Activated CD4-positive, alpha-beta T cell treated with anti-CD3 and anti-CD28 coated beads, Interleukin-2, amount 50 U/mL, for 4 hours (primary cell): Measurements from ENCODE around the gene LCE3C.
"Not testable (repeated sequence)": the region's sequence is repeated elsewhere in the genome, so short reads cannot be mapped to it uniquely, and the experiment has no call there.

Source experiments
- DNase-seq, 2 experiments: peaks; one replicate each; pipeline ENCODE4 v3.0.0-alpha.2; 2020

LCE3C gene, protein sequence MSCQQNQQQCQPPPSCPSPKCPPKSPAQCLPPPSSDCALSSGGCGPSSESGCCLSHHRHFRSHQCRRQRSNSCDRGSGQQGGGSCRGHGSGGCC

DNA sequence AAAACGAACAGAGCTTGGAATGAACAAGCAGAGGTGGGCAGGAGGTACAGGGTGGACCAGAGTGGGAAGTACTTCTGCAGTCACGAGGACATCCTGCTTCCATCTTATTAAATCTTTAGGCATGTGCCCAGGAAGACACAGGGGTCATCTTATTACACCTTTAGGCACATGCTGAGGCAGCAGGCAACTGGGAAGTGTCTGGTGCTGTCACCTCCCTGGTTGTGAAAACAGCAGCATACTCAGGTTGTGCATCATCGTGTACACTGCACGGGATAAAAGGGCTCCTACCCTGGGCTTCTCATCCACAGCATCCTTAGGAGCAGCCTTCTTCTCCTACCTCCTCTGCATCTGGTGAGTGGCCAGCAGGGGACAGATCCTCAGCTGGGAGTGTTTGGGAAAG is at the start of gene LCE3C:
TSS of gene LCE3C (plus strand) at position 301 of the 400 bp plus-strand sequence. CDS start 498 bp downstream, outside the sequence.
- DNase-seq = no peak

DNA sequence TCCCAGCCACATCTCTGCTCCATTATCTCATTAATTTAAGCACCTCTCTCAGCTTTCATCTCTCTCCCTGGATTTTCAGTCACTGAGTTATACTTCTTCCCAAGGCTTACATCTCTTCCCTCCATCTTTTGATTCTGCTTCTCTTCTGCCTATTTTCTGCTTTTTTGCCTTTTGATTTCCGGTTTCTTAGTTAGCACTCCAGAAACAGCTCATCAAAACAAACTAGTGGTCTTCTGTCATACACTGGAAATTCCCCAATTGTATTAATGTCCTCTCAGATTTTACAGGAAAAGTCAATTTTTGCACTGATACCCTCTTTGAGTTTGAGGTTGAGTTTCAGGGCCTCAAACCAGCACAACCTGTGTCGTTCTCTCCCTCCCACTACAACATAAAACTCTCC is 34.9 kb upstream of the LCE3C start:
- no peak for DNase-seq

DNA sequence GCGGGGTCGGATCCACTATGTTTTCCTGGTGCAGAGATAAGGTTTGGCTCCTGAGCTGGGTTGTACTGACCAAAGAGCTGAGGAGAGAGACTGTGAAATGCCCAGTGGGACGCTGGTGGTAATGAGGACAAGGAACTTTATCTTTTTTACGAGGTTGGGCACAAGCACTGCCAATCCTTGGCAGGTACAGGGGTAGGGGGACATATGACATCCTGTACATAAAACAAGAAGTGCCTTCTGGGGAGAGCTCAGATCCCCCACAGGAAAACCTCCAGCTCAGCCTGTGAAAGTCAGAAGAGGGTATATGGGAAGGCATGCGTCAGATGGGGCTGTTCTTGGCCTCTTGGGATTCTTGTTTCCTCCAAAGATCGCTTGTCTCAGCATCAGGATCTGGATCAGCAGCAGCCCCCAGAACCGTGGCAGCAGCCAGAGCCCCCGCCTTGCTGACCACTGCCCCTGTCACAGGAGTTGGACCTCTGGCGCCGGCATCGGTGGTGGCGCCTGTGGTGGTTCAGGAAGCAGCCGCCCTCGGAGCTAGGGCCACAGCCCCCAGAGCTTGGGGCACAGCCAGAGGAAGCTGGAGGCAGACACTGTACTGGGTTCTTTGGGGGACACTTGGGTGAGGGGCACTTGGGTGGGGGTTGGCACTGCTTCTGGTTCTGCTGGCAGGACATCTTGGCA is 34.4 kb upstream of the LCE3C start:
- no peak for DNase-seq

DNA sequence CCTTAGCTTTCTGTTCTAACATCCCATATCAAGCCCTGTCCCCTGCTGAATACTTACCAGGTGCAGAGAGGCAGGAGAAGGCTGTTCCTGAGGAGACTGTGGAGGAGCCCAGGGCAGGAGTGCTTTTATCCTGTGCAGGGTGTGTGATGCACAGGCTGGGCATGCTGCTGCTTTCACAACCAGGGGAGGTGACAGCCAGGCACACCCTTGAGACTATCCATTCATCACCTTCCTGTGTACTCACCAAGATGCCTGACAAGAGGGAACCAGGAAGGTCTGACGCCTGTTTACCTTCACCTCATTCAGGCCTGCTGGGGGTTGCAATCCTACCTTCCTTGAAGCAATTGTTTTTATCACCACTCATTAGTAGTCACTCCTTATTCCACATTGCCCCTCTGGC is 33.4 kb upstream of the LCE3C start, which contains the start of gene LCE3E:
TSS of gene LCE3E (minus strand) at position 100 of the 400 bp plus-strand sequence. CDS start 572 bp downstream, outside the sequence.
- no peak for DNase-seq

DNA sequence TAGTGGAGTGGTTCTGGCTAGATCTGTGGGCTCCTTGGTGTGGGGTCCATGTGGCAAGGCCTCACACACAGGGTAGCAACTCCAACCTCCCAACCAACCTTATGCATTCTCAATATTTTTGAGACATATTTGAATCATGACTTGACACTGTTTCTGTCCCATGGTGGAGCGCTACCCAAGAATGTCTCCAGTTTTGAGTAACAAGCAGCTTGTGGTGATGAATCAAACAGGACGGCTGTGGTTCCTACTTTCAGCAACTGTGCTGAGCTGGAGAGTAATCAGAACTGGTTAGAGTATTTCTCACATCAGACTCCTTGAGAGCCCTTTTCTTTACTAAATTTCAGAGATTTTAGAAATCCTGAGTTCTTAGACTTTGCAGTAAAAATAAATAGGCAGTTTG is 22.9 kb upstream of the LCE3C start:
- no peak for DNase-seq

DNA sequence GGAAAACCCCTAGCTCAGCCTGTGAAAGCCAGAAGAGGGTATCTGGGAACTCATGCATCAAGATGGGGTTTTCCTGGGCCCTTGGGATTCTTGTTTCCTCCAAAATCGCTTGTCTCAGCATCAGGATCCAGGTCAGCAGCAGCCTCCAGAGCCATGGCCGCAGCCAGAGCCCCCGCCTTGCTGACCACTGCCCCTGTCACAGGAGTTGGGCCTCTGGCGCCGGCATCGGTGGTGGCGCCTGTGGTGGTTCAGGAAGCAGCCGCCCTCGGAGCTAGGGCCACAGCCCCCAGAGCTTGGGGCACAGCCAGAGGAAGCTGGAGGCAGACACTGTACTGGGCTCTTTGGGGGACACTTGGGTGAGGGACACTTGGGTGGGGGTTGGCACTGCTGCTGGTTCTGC is 20.5 kb upstream of the LCE3C start:
- DNase-seq = not testable (repeated sequence)

DNA sequence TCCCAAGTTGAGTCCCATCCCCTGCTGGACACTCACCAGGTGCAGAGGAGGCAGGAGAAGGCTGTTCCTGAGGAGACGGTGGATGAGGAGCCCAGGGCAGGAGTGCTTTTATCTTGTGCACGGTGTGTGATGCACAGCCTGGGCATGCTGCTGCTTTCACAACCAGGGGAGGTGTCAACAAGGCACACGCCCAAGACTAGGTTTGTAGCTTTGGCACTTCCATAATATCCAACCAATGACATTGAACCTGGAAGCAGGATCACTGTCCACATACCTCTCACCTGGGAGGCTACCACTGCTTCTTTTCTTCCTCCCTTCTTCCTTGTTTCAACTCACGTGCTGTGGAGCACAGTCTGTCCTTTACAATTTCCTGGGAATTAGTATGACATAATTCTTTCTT is 19.6 kb upstream of the LCE3C start, which contains the start of gene LCE3D:
TSS of gene LCE3D (minus strand) at position 84 of the 400 bp plus-strand sequence. CDS start 580 bp downstream, outside the sequence.
- no peak for DNase-seq

DNA sequence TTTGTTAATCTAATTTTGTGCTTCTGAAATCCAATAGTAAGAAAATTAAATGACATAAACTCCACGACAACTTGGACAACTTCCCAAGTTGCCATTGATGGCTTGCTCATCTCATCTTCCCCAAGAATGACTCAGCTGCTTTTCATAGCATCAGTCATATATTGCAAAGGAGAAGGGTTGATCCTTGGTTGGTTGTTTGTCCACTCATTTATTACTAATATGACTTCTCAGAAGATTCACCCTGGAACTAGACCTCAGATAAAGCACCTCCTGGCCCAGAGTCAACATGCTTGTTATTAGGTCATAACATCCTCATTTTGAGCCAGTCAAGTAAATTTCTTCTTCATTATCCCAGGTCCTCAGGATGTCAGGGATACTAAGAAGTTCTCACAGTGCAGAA is 17.4 kb upstream of the LCE3C start:
- no peak for DNase-seq

DNA sequence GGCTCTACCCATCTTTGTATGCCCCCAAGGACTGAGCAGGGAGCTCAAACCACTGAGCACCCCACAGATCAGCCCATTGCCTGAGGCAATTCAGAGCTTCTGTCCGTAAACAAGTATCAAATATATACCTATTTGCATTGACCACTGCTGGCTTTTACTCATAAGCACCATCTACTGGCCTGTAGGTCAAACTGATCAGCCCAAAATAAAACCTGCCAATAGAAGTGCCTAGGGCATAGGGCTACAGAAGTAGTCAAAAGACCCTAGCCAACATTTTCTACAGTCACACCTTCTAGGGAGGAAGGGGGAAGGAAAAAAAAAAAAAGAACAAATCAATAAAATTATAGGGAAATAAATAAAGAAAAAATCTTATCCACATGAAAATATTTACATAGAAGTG is 14.4 kb upstream of the LCE3C start:
- DNase-seq = no peak

DNA sequence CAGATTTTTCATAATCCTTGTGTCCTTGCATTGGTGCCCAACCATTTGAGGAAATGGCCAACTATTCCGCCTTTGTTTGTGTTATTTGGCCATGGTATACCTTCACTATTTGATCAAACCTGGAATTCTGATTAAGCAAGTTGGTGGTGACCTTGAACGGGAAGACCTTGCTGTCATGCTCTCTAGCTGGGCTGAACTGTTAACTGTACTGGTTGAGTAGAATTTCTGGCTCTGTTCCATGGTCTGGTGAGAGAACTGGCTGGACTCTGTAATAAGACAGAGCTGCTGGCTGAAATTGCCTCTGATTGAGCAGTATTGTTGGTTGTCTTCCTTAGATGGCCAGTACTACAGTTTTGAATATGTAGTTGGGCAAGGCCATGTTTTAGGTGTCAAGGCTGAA is 3.0 kb upstream of the LCE3C start:
- no peak for DNase-seq

DNA sequence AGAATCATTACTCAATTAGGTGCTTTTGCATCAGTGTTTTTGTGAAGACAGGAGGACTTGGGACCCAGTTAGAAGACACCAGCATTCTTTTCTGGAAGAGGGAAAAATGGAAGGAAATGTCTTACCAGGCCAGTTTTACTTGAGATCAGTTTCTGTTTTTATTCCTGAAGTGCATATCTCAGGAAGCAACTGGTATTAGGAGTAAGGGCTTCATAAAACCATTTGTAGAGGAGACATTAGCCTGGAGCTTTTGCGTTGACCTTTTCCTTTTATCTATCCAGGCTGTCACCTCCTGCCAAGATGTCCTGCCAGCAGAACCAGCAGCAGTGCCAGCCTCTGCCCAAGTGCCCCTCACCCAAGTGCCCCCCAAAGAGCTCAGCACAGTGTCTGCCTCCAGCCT is 13.5 kb downstream of the LCE3C start, which contains the start of gene LCE3B:
TSS of gene LCE3B (plus strand) at position 301 of the 400 bp plus-strand sequence. CDS start at position 301, 0 bp downstream.
- no peak for DNase-seq

DNA sequence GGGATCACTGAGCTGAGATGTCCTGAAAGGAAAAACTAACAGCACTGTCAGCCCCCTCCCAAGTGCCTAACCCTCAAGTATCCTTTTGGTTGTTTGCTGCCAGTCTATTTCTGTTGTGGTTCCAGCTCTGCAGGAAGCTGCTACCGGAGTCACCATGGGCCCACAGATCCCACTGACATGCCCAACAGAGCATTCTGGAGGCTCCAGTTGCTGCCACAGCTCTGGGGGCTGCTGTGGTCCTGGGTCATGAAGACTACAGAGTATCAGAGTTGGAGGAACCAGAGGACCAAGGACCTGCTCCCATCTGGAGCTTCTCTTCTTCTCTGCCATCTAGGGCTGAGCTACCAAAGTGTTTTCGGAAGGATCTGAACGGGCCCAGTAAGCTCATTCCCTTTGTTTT is 22.0 kb downstream of the LCE3C start:
- DNase-seq = no peak

DNA sequence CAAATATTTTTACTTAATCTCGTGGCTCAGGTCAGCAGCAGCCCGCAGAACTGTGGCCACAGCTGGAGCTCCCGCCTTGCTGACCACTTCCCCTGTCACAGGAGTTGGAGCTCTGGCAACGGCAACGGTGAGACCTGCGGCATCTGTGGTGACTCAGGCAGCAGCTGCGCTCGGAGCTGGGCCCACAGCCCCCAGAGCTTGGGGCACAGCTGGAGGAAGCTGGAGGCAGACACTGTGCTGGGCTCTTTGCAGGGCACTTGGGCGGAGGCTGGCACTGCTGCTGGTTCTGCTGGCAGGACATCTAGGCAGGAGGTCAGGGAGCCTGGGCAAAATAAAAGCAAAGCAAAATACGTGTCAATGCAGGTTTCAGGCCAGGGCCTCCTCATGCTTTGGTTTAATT is 22.8 kb downstream of the LCE3C start, which contains the start of gene LCE3A:
TSS of gene LCE3A (minus strand) at position 301 of the 400 bp plus-strand sequence. CDS start at position 301, 0 bp downstream.
- no peak for DNase-seq

DNA sequence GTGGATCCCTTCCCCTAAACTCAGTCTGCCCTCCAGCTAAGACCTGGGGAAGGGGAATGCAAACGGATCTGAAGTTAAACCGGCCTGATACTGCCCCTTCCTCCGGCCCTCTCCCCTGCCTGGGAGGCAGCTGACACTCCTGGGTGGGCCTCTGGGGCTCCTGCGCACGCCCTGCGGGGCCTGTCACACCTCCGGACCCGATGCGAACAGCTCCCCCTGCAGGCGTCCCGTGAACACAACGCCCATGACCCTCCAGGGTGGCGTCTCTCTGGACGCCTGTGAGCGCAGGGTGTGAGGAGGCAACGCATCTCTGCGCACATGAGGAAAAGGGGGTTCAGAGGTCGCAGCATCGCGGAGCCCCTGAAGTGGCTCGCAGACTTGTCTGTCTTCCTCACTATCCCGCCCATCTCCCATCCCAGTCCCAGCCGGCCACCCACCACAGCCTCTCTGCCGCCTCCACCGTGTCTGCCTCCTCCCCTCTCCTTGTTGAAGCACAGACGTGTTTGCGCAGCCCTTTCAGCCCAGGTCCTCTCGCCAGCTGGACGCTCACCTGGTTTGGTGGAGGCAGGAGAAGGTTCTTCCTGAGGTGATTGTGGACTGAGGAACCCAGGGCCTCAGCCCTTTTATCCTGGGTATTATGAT is 23.3 kb downstream of the LCE3C start:
- no peak for DNase-seq

DNA sequence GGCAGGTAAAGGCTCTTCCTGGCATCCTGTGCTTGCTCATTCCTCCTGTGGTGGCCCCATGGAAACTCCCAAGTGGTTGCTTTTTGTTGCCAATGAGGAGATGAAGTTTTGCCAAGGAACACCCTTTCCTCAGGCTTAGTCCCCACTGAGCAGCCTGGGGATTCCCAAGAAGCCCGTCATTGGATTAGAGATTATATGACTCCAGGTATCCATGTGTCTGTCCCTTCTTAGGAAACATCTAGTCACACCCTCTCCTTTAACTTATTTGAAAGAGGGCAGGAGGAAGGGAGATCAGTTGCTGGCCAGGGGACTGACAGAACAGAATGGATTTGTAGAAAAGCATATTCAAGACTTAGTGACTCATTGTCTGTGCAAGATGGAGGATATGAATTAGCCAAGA is 26.7 kb downstream of the LCE3C start:
- no peak for DNase-seq

DNA sequence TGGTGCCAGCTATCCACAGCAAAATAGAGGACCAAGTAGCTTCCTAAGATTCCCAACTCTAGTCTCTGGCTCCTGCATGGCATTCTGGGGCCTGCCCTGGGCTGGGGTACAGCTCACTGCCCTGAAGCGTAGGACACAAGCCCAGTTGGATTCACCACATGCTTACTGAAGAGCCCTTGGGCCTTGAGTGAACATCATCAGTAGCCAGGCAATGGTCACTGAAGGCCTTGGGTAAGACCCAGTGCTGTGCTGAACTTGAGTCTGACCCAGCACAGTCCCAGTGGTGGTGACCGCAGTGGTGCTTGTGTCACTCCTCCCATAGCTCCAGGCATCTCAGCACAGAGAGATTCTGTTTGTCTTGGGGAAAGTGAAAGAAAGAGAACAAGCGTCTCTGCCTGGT is 30.6 kb downstream of the LCE3C start:
- no peak for DNase-seq

DNA sequence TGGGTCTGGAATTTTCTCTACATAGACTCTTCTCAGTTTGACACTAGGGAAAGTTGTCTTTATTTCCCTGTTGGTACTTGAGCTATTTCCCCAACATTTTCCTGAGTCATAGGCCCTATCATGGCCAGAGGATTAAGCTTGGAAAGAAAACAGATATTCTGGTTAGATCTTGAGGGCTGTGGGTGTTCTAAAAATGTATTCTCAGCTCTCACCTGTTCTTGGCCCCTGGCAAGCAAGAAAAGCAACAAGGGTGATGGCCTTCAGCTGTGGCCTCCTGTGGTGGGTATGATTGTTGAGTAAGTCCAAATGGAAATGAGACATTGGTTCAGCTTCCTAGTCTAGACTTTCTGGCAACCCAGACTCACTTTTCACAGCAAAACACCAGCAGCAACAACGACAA is 40.3 kb downstream of the LCE3C start:
- DNase-seq = no peak

DNA sequence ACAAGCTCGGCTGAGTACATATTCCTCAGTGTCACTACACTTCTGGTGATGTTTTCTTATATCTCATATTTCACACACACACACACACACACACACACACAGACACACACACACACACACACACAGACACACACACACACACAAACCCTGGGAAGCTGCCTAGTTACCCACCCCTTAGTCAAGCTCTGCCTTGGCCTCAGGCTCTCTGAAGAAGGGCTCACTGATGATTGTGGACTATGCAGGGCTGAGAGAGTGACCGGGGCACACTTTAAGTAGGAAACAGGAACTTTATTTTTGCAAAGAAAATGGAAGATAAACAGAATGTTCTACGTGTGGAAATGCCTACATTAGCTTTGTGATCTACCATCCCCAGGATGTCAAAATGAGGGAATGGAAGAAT is 43.9 kb downstream of the LCE3C start:
- DNase-seq = no peak

DNA sequence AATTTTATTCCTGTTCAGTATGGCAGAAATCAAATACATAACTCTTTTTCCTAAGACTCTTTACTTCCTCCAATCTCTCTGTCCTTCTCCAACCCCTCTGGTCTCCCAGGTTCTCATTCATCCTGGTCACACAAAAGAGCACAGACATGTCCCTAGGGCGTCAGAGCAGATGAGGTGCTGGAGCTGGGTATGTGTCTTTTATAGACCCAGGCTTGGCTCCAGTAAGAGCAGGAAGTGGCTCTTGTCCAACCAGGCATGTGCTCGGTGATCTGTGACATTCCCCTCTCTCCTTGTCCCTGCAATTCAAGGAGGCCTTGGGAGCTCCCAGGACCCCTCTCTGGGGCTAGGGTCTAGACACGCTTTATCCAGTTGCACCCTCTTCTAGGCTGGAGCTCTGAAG is 45.1 kb downstream of the LCE3C start:
- no peak for DNase-seq

DNA sequence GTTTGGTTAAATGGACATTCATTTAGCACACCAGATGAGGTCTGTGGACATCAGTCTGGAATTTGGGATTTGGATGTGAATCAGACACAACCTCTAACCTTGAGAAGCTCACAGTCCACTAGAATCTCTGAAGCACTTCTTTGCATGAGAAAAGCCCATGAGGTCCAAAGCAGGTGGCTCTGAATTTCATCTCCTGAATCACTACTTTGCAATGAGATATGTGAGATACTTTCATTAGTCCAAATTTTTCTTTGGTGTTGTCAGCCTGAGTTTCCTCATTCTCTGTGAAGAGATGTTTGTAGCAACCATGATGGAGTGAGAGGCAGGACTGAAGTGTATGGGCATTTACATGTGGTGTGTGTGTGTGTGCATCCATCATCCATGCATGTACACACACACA is 46.6 kb downstream of the LCE3C start:
- no peak for DNase-seq
